Activated naive CD4-positive, alpha-beta T cell treated with anti-CD3 and anti-CD28 coated beads, Interleukin-2, amount 10 ng/mL, durations not matched to agents 7 days and 5 days (primary cell): ENCODE measurements around the gene TLDC2.
"Not testable (repeated sequence)": the region's sequence is repeated elsewhere in the genome, so short reads cannot be mapped to it uniquely, and the experiment has no call there.

Source experiments
- CTCF ChIA-PET: fragments of 350-600 bp; sonication (Branson Sonifier 250); formaldehyde crosslinking; loops from one replicate; lab custom pipeline; 2021; ENCODE audit warnings: antibody characterized with exemption; lab: Charles Lee
- DNase-seq: peaks from one replicate; pipeline ENCODE4 v3.0.0-alpha.2; 2020
- H3K27ac Mint-ChIP-seq: one replicate; pipeline ENCODE4 v1.8.0; 2021; ENCODE audit warnings: mild to moderate bottlenecking, moderate library complexity, mixed read lengths
- H3K27me3 Mint-ChIP-seq: one replicate; pipeline ENCODE4 v1.8.0; 2021; ENCODE audit warnings: mild to moderate bottlenecking, mixed read lengths
- H3K36me3 Mint-ChIP-seq: one replicate; pipeline ENCODE4 v1.8.0; 2021; ENCODE audit warnings: mixed read lengths
- H3K4me1 Mint-ChIP-seq: one replicate; pipeline ENCODE4 v1.8.0; 2021; ENCODE audit warnings: mixed read lengths
- H3K4me3 Mint-ChIP-seq: one replicate; pipeline ENCODE4 v1.8.0; 2021; ENCODE audit warnings: mild to moderate bottlenecking, moderate library complexity, mixed read lengths
- H3K9me3 Mint-ChIP-seq: one replicate; pipeline ENCODE4 v1.8.0; 2021; ENCODE audit warnings: mixed read lengths

Gene TLDC2

GRCh38 chr20:36875702-36876472 lies at the start of gene TLDC2:
Gene TLDC2 (plus strand): TSS chr20:36876138. CDS start chr20:36876175, 37 bp downstream.
- CTCF ChIA-PET: no interaction called here

GRCh38 chr20:36826554-36827244 lies 49.2 kb upstream of the TLDC2 start:
- Mint-ChIP-seq H3K27me3 (peaks cover 8% of the 10 kb centered on the region), H3K36me3 (no peaks in the 10 kb centered on the region), H3K4me3 (no peak overlapping the region), H3K9me3 (no peaks in the 10 kb centered on the region), H3K27ac (peak overlapping the region; percentile 21), H3K4me1 (peaks cover 22% of the 10 kb centered on the region)
- CTCF ChIA-PET: interaction anchor here (1.2 to 1.4 kb wide), 2 partner anchors 9 to 18 kb away, joined by 4 to 6 read pairs; no protein-coding TSS in a partner anchor
- DNase-seq: no peak

More at GRCh38 chr20:36875702-36876472, at the start of gene TLDC2:
- H3K27ac Mint-ChIP-seq: no peak within 1 kb of the TSS
- peaks cover 20% of the 10 kb centered on the region for H3K27me3 Mint-ChIP-seq
- no peak within 1 kb of the TSS for H3K4me3 Mint-ChIP-seq
- DNase-seq: no peak
- no peaks in the 10 kb centered on the region for H3K4me1 Mint-ChIP-seq
- no peaks in the 10 kb centered on the region for H3K9me3 Mint-ChIP-seq
- H3K36me3 Mint-ChIP-seq: no peaks in the 10 kb centered on the region

- Mint-ChIP-seq H3K4me1 (peaks cover 24% of the 10 kb centered on the region), H3K27ac (peak overlapping the region; percentile 74), H3K36me3 (no peaks in the 10 kb centered on the region), H3K4me3 (no peak overlapping the region), H3K9me3 (no peaks in the 10 kb centered on the region), H3K27me3 (peaks cover 8% of the 10 kb centered on the region)
- peak; percentile 44 for DNase-seq
- CTCF ChIA-PET: interaction anchor here (1.2 to 1.4 kb wide), 2 partner anchors 8 to 19 kb away, joined by 4 to 6 read pairs; no protein-coding TSS in a partner anchor
Measured at GRCh38 chr20:36827541-36828279, 48.2 kb upstream of the TLDC2 start.

GRCh38 chr20:36830791-36831691 lies 44.9 kb upstream of the TLDC2 start:
- no peaks in the 10 kb centered on the region for H3K27me3 Mint-ChIP-seq
- CTCF ChIA-PET: interaction anchor here (0.6 to 3.5 kb wide), 4 partner anchors 11 to 54 kb away, joined by 3 to 20 read pairs (median 4); no protein-coding TSS in a partner anchor

GRCh38 chr20:36832791-36833190 lies 43.1 kb upstream of the TLDC2 start:
- peaks cover 41% of the 10 kb centered on the region for H3K4me1 Mint-ChIP-seq
- DNase-seq: no peak
- H3K9me3 Mint-ChIP-seq: no peaks in the 10 kb centered on the region
- CTCF ChIA-PET: no interaction called here
- H3K27ac Mint-ChIP-seq: no peak overlapping the region
- H3K27me3 Mint-ChIP-seq: no peaks in the 10 kb centered on the region
- no peaks in the 10 kb centered on the region for H3K36me3 Mint-ChIP-seq
- H3K4me3 Mint-ChIP-seq: no peak overlapping the region

More at GRCh38 chr20:36830791-36831691, 44.9 kb upstream of the TLDC2 start:
- Mint-ChIP-seq H3K9me3 (no peaks in the 10 kb centered on the region), H3K36me3 (no peaks in the 10 kb centered on the region), H3K4me1 (peaks cover 40% of the 10 kb centered on the region), H3K4me3 (no peak overlapping the region), H3K27ac (peak overlapping the region; percentile 22)
- no peak for DNase-seq

GRCh38 chr20:36833275-36834020 lies 42.5 kb upstream of the TLDC2 start:
- no peaks in the 10 kb centered on the region for H3K9me3 Mint-ChIP-seq
- H3K4me1 Mint-ChIP-seq: peaks cover 39% of the 10 kb centered on the region
- no peaks in the 10 kb centered on the region for H3K27me3 Mint-ChIP-seq
- DNase-seq: no peak
- H3K4me3 Mint-ChIP-seq: no peak overlapping the region
- no peak overlapping the region for H3K27ac Mint-ChIP-seq
- H3K36me3 Mint-ChIP-seq: no peaks in the 10 kb centered on the region
- CTCF ChIA-PET: no interaction called here

GRCh38 chr20:36835025-36835424 lies 40.9 kb upstream of the TLDC2 start:
- Mint-ChIP-seq H3K36me3 (no peaks in the 10 kb centered on the region), H3K9me3 (no peaks in the 10 kb centered on the region), H3K4me1 (peaks cover 33% of the 10 kb centered on the region), H3K4me3 (peak overlapping the region; percentile 78), H3K27me3 (no peaks in the 10 kb centered on the region), H3K27ac (peak overlapping the region; percentile 85)
- CTCF ChIA-PET: interaction anchor here (0.8 to 4.0 kb wide), 8 partner anchors 8 to 52 kb away, joined by 4 to 30 read pairs (median 8); a partner anchor contains a TSS
- DNase-seq: no peak

GRCh38 chr20:36835453-36836198 lies 40.3 kb upstream of the TLDC2 start:
- Mint-ChIP-seq H3K4me3 (peak overlapping the region; percentile 78), H3K9me3 (no peaks in the 10 kb centered on the region), H3K27me3 (no peaks in the 10 kb centered on the region), H3K27ac (peak overlapping the region; percentile 85), H3K36me3 (no peaks in the 10 kb centered on the region), H3K4me1 (peaks cover 33% of the 10 kb centered on the region)
- CTCF ChIA-PET: interaction anchor here (0.8 to 4.0 kb wide), 10 partner anchors 8 to 51 kb away, joined by 3 to 30 read pairs (median 6); a partner anchor contains a TSS
- DNase-seq: peak; percentile 94

GRCh38 chr20:36836591-36837269 lies 39.2 kb upstream of the TLDC2 start:
- CTCF ChIA-PET: interaction anchor here (0.6 to 4.0 kb wide), 10 partner anchors 9 to 86 kb away, joined by 3 to 30 read pairs (median 6); no protein-coding TSS in a partner anchor
- H3K36me3 Mint-ChIP-seq: no peaks in the 10 kb centered on the region
- H3K4me3 Mint-ChIP-seq: peak overlapping the region; percentile 63
- H3K27me3 Mint-ChIP-seq: no peaks in the 10 kb centered on the region
- no peaks in the 10 kb centered on the region for H3K9me3 Mint-ChIP-seq
- peak overlapping the region; percentile 86 for H3K27ac Mint-ChIP-seq
- peak; percentile 77 for DNase-seq
- peaks cover 37% of the 10 kb centered on the region for H3K4me1 Mint-ChIP-seq

- not testable (repeated sequence) for DNase-seq, H3K27me3 Mint-ChIP-seq, H3K9me3 Mint-ChIP-seq, H3K27ac Mint-ChIP-seq, H3K36me3 Mint-ChIP-seq, H3K4me3 Mint-ChIP-seq
- peaks cover 49% of the 10 kb centered on the region for H3K4me1 Mint-ChIP-seq
- CTCF ChIA-PET: interaction anchor here (4.0 kb wide), 1 partner anchor 9 kb away, joined by 30 read pairs; no protein-coding TSS in a partner anchor
Measured at GRCh38 chr20:36838376-36838775, 37.6 kb upstream of the TLDC2 start.

- Mint-ChIP-seq H3K4me3 (no peak overlapping the region), H3K27ac (no peak overlapping the region), H3K36me3 (no peaks in the 10 kb centered on the region), H3K4me1 (peaks cover 53% of the 10 kb centered on the region), H3K27me3 (no peaks in the 10 kb centered on the region), H3K9me3 (no peaks in the 10 kb centered on the region)
- CTCF ChIA-PET: interaction anchor here (1.0 kb wide), 1 partner anchor 30 kb away, joined by 3 read pairs; no protein-coding TSS in a partner anchor
- no peak for DNase-seq
Measured at GRCh38 chr20:36839150-36839549, 36.8 kb upstream of the TLDC2 start.
